Measurements from ENCODE around the gene PRMT5.

DNA sequence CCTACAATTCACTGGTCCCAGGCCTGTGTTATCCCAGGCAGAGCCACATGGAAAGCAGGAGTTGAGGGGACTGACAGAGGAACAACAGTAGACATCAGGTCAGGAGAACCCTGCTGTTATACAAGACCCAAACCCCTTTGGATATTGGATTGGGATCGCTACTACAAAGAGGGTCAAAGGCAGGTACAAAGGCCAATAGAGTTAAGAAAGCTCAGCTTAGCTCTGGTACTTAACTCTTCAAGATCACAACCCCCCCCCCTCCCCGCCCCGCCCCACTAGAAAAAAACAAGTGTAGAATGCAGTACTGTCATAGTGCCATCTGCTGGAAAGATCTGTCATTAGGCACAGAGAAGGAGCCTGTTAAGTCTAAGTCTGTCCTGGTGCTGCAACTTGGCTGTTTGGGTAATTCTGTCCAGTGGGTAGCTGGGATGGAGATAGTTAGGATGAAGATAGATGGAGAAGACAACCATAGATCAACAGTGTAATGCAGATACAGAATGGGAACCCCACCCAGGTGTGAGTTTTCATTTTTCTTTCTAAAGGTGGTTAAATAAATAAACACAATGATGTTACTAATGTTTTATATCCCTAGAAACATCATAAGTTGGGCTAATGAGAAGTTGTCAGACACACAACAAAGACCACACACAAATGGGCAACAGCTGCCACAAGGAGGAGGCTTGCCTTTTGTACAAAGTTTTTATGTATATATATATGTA lies 28.9 kb downstream of the PRMT5 start:
- TF ChIP-seq EZH2phosphoT487 (IDR thresholded peaks at IDR 0.05; ENCODE audit: borderline replicate concordance) = no peak
- TF ChIP-seq, protein P1, sequence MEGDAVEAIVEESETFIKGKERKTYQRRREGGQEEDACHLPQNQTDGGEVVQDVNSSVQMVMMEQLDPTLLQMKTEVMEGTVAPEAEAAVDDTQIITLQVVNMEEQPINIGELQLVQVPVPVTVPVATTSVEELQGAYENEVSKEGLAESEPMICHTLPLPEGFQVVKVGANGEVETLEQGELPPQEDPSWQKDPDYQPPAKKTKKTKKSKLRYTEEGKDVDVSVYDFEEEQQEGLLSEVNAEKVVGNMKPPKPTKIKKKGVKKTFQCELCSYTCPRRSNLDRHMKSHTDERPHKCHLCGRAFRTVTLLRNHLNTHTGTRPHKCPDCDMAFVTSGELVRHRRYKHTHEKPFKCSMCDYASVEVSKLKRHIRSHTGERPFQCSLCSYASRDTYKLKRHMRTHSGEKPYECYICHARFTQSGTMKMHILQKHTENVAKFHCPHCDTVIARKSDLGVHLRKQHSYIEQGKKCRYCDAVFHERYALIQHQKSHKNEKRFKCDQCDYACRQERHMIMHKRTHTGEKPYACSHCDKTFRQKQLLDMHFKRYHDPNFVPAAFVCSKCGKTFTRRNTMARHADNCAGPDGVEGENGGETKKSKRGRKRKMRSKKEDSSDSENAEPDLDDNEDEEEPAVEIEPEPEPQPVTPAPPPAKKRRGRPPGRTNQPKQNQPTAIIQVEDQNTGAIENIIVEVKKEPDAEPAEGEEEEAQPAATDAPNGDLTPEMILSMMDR (conservative IDR thresholded peaks at IDR 0.05; ENCODE audit: low read length) = peak; percentile 67
